HG03439 (cell line): ENCODE measurements around the gene MCAM.

Experiments
- ATAC-seq: cut with Tn5 transposase; IDR thresholded peaks from one replicate; pipeline ENCODE4 v1.9.1; 2021; ENCODE audit warnings: mild to moderate bottlenecking, moderate library complexity; ENCODE audit not compliant: unreplicated experiment

The MCAM gene

DNA sequence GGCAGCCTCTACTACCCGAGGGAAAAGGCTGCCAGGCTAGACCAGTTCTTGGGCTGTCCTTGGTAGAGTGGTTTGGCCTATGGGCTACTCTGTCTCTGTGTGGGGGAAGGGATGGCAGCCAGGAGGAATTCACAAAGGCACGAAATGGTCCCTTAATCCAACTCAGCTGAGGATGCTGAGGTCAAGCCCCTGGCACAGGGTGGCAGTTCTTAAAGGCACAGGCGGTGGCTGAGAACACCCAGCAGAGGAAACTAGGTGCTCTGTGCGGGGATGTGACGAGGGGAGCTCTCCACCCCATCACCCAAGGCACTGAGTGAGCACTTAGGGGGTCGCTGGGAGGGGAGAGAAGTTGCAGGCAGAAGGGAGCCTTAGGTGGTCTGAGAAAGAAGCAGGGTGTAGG, 29.7 kb upstream of the MCAM start, which contains the start of gene MFRP:
Gene MFRP (minus strand): TSS at position 101 of the 400 bp plus-strand sequence. CDS start 192 bp downstream, outside the sequence.
- no peak for ATAC-seq

DNA sequence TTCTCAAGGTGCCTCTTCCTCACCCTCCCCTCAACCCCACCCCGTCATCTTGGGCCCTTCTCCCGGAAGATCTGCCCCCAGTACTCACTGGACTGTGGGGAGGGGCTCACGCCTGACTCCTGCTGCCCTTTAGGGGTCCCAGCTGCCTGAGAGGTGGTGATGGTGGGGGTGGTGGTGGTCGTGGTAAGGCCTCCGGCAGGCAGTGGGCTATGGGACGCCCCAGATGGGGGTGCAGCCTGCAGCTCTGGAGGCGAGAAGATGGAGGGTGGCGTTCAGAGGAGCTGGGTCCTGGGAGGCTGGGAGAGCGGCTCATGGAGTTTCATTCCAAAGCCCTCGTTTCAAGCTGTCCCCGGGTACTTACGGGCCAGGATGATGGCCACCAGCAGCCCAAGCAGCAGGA, 28.8 kb upstream of the MCAM start:
- ATAC-seq = no peak

- no peak for ATAC-seq
These were observed 27.5 kb upstream of the MCAM start for GRCh38 chr11:119344291-119345010.

DNA sequence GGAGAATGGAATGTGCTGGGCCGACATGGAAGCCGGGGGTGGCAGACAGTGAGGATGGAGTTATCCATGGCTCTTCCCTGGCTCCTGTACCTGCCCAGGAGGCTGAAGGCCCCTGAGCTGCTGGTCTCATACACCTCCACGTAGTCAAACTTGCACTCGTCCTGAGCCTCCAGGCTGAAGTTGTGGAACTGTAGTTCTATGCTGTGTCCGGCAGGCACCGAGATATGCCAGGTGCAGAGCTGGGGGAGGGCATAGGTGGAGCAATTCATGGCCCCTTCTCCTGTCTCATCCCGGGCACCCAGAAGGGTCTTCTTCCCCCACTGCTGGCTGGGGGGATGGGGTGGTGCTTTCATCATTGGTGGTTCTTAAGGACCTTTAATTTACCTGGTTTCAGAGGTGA, 26.8 kb upstream of the MCAM start:
- no peak for ATAC-seq

DNA sequence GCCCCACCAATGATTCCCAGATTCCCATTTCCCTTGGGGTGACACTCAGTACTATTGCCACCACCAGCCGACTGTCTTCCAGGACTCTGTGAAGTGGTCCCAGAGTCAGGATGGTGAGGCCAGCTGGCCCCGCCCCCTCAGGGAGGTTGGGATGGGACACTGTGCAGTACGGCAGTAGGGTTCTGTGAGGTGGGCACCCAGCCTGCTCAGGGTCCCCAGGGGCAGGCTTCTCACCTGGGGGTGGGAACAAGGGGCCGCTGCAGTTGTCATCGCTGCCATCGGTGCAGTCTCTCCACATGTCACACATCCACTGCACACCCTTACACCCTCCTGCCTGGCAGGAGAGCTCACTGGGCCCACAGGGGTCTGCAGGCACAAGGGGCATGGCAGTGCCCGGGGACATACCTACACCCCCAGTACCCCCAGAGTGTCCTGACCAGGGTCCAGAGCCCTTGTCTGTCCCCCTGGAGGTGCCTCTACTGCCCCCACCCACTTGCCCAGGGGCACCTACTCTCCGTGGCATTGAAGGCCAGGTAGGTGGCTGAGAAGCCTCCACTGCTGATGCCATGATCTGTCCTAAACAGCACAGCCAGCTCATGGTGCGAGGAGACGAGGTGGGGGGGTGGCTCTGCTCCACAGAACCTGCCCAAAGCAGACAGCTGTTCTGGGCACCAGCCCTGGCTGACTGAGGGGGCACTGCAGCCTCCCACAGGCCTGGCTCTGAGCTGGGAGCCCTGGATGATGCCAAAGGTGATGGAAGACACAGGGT, 25.6 kb upstream of the MCAM start:
- ATAC-seq = no peak

DNA sequence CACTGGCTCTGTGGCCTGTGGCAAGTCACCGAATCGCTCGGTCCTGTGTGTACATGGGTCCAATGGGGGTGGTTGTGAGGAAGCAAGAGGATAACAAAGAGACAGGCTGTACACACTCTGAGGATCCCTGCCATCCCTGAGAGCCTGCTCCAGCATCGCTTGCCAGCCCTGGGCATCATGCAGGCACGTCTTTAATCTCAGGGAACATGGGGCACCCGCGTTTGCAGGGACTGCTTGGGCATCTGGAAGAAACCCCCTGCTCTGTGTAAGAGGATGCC, 25.0 kb upstream of the MCAM start:
- ATAC-seq = no peak

DNA sequence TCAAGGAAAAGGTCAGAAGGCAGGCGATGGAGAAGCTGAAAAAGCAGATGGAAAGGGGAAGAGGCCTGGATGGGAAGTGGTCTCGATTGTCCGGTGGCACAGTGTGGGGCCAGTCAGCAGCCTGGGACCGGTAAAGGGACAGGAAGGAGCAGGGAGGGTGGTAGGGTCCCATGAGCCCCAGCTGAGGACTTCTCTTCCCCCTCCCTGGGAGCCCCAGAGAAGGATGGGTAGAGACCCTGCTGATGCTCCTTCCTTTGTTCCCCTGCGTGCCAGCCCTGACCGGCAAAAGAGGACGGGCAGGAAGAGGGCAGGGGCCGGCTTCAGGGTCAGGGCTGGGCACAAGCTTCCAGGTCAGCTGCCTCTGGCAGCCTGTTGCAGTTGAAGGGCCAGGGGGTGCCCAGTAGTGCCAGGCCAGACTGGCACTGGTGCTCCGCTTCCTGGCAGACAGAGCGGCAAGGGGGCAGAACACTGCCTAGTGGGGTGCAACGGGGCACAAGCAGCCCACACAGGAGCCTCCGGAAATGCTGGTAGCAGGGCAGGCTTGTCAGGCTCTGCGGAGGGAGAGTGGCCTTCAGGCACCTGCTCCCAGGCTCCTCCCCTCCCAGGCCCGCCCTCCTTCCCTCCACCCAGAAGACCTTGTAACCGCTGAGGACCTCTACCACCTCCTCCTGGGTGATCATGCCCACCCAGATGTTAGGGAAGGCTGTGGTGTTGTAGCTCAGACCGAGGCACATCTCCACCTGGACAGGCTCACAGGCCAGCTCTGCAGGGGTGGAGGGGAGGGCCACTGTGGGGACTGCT, 24.5 kb upstream of the MCAM start:
- no peak for ATAC-seq

GRCh38 chr11:119340335-119341221, 23.6 kb upstream of the MCAM start, which contains the start of gene C1QTNF5:
Gene C1QTNF5 (minus strand): TSS chr11:119340883. CDS start chr11:119340397, 486 bp downstream.
- no peak for ATAC-seq

GRCh38 chr11:119339589-119340334, 22.8 kb upstream of the MCAM start:
- ATAC-seq = no peak

DNA sequence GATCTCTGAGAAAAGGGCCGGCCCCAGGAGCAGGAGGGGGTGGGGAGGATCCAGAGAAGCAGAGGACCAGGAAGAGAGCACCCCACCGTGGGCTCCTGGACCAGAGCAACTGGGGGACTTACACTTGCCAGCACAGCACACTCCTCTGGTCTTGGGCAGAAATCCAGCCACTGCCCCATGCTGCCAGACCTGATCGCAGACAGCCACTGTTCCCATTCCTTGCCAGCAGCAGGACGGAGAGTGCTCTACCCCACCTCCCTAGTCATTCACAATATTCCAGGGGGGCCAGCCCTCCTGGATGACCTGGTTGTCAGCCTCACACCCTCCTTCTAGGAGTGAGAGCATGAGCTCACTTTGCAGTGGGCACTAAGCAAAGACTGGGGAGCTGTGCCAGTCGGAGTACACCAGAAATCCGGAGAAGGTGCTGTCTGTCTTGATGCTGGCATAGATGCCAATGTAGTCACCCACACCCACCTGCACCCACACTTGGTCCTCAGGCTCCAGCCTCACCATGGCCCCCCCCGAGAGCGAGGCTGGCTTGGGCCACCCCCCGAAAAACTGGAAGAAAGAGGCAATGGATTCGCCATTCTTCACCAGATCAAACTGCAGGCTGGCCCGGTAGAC, 22.1 kb upstream of the MCAM start:
- ATAC-seq = no peak

DNA sequence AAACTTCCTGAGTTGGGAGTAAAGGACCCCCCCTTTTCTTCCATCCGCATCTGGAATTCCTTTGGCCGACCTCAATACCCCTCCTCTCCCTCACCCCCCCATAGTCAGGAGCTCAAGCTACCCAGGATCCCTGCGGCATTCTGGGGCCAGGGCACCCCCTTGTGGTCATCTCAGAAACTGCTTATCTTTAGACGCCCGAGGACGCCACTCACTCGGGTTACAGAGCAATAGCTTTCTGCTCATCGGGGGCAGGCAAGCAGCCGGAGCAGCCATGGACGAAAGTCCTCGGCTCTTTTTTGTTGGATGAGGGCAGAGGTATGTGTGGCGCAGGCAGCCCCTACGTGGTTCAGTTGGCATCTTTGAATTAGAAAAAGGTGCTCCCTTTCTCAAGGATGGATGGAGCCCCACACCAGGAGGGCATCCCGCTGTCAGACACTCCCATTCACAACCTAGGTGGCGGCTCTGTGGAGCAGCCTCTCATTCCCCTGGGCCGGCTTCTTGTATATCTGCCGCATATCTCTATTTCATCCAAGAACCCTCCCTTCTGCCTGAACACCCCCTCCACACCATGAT, 21.5 kb upstream of the MCAM start:
- ATAC-seq = no peak

DNA sequence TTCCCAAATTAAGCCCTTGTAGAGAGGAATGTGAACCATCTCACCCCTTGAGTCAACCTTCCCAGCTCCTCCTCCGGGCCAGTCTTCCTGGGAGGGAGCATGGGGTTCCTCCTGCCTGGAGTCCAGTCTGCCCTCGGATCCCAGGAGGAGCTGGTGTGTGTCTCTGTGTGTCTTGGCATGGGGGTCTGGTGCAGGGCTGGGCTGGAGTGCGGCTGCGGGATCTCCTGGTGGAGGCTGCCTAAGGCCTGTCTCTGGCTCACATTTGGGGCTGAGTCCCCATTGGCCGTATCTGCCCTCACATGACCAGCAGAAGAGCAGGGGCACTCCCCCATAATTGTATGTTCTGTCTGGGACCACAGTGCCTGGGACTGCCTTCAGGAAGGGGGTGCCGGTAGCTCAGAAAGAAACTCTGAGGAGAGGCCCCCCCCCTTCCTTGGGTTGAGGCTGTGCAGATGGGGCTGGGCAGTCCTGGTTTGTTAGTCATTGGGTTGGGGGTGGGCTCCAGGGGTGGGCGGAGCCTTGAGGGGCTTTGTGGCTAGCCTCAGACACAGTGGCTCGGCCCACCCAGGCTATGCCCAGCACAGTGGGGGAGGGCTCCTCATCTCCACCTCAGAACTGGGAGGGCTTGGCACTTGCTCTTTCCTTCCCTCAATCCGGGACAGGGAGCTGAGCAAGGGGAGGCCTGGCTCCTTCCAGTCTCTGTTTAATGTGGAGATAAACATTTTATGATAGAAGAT, 20.8 kb upstream of the MCAM start:
- no peak for ATAC-seq

DNA sequence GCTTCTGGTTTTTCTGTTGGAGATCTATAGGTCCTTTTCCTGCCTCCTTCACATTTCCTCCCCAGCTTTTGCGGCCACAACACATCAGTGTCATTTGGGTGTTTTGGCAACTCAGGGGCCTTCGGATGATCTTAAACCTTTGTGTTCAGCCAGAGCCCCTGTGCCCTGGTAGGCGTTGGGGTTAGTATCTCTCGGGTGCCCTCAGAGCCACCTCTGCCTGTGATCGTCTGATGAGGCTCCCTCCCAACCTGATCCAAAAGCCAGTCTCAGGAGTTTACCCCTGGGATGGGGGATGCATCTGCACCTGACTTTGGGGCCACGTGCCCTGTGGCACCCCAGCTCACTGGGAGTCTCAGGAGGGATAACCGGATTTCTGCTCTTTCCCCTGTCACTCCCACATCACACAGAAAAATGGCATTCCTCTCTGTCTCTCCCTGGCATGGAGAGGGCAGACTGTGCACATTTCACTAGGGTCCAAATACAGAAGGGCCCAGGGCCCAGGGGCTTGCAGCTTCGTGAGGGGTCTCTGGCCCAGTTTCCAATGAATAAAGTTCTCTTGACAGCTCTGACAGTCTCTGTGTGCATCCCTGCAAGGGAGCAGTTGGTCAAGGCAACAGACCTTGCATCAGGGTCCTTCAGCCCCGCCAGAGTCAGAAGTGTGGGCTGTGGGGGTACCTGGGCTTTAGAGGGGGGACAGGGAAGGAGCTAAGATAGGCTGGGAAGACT, 20.0 kb upstream of the MCAM start:
- no peak for ATAC-seq

GRCh38 chr11:119335655-119336543, 19.0 kb upstream of the MCAM start:
- no peak for ATAC-seq

- no peak for ATAC-seq
These were observed 18.2 kb upstream of the MCAM start for GRCh38 chr11:119335091-119335654.

DNA sequence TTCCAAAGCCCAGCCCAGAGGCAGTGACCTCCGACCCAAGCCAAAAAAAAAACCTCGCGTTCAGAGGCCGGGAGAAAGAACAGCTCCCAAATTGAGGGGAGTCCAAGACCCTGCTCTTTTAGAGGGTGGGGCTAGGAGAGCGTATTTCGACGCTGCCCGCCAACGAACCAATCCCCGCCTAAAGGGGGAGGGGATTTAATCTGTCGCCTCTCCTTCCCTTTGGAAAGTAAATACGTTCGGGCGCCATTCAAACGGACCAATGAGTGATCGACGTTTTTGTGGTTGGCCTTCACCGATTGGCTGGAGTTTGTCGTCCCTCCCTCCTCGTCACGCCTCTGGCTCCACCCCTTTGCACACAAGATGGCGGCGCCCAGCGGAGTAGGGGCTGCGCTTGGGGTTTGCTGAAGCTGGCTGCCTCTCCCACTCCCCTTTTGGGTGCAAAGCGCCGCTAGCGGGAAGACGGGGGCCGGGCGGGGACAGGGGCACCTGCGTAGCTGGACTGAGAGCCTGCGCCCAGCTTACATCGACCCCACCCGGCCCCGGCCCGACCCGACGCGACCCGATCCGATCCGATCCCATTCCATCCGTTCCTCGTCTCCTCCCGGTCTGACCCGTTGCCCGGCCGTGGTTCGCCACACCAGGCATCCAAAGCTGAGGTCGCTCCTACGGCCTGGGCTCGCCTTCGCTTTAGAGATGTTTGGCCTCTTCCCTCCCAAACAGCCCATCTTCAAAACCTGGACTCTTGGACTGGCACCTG, 17.4 kb upstream of the MCAM start, which contains the start of gene RNF26:
Gene RNF26 (plus strand): TSS at position 354 of the 757 bp plus-strand sequence. CDS start 596 bp downstream, outside the sequence.
- peak; percentile 92 for ATAC-seq
